WTC11 (cell line): Measurements from ENCODE around the gene RNF4. TPM values are rescaled to one million over a fixed set of nuclear protein-coding genes. Genes with fewer than 3 reads are reported as not detected.
A peak's percentile ranks its signal among the peaks of the same experiment; 100 is the strongest.

ENCODE experiments used
- ATAC-seq: fragments of 200-7000 bp; cut with Tn5 transposase; 2 replicates; pipeline ENCODE4 v1.10.0; 2021; ENCODE audit warnings: mild to moderate bottlenecking, moderate library complexity
- CTCF ChIA-PET: fragments of 300-600 bp; sonication (Branson Sonifier 250); formaldehyde crosslinking; loops from one replicate; lab custom pipeline; 2021; ENCODE audit warnings: antibody characterized with exemption; lab: Charles Lee
- POLR2A ChIA-PET: fragments of 350-600 bp; sonication (Branson Sonifier 250); formaldehyde crosslinking; loops from one replicate; lab custom pipeline; 2021; ENCODE audit warnings: antibody characterized with exemption; lab: Charles Lee
- DNase-seq: peaks from one replicate; pipeline ENCODE4 v3.0.0; 2021; ENCODE audit warnings: low spot score
- H3K27ac Mint-ChIP-seq: 2 replicates; pipeline ENCODE4 v1.8.0; 2021; ENCODE audit warnings: mixed read lengths
- H3K27me3 Mint-ChIP-seq: 2 replicates; pipeline ENCODE4 v1.8.0; 2021; ENCODE audit warnings: low read depth, mild to moderate bottlenecking, moderate library complexity, mixed read lengths
- H3K36me3 Mint-ChIP-seq: 2 replicates; pipeline ENCODE4 v1.8.0; 2021; ENCODE audit warnings: mixed read lengths
- H3K4me1 Mint-ChIP-seq: 2 replicates; pipeline ENCODE4 v1.8.0; 2022; ENCODE audit warnings: mixed read lengths
- H3K4me3 Mint-ChIP-seq: 2 replicates; pipeline ENCODE4 v1.8.0; 2021; ENCODE audit warnings: mild to moderate bottlenecking, moderate library complexity, mixed read lengths
- H3K9me3 Mint-ChIP-seq: 2 replicates; pipeline ENCODE4 v1.8.0; 2021; ENCODE audit warnings: mixed read lengths
- AFF4 ChIP-seq: sonication (generic); formaldehyde crosslinking; IDR thresholded peaks from 2 replicates; pipeline ENCODE4 v1.8.1; 2023; ENCODE audit warnings: mild to moderate bottlenecking, missing genetic modification reagents, borderline replicate concordance
- ATF2 ChIP-seq: sonication (generic); formaldehyde crosslinking; IDR thresholded peaks from 2 replicates; pipeline ENCODE4 v1.8.1; 2022; ENCODE audit warnings: low read depth, missing genetic modification reagents, borderline replicate concordance
- ATF3 ChIP-seq: sonication (generic); formaldehyde crosslinking; conservative IDR thresholded peaks from 2 replicates; pipeline ENCODE4 v1.8.1; 2022; ENCODE audit warnings: mild to moderate bottlenecking, missing genetic modification reagents
- E2F4 ChIP-seq: sonication (generic); formaldehyde crosslinking; IDR thresholded peaks from 2 replicates; pipeline ENCODE4 v1.8.1; 2022; ENCODE audit warnings: low read depth, mild to moderate bottlenecking, moderate library complexity, missing genetic modification reagents, borderline replicate concordance
- ERG ChIP-seq: fragments of 250-450 bp; sonication (Bioruptor Pico); IDR thresholded peaks from 2 replicates; pipeline ENCODE4 v1.8.0; 2021; ENCODE audit warnings: mild to moderate bottlenecking
- FOXJ3 ChIP-seq: sonication (generic); formaldehyde crosslinking; IDR thresholded peaks from 2 replicates; pipeline ENCODE4 v1.9.0; 2021; ENCODE audit warnings: missing genetic modification reagents, mild to moderate bottlenecking, borderline replicate concordance
- HMGA2 ChIP-seq: fragments of 250-450 bp; sonication (Bioruptor Pico); IDR thresholded peaks from 2 replicates; pipeline ENCODE4 v1.4.0; 2021; ENCODE audit warnings: mild to moderate bottlenecking, moderate library complexity
- KAT7 ChIP-seq: sonication (generic); formaldehyde crosslinking; IDR thresholded peaks from 2 replicates; pipeline ENCODE4 v1.8.1; 2023; ENCODE audit warnings: missing genetic modification reagents, mild to moderate bottlenecking, borderline replicate concordance
- MLX ChIP-seq: sonication (generic); formaldehyde crosslinking; IDR thresholded peaks from 2 replicates; pipeline ENCODE4 v1.8.1; 2023; ENCODE audit warnings: mild to moderate bottlenecking, missing genetic modification reagents, moderate library complexity
- MYBL2 ChIP-seq: sonication (generic); formaldehyde crosslinking; IDR thresholded peaks from 2 replicates; pipeline ENCODE4 v1.8.1; 2023; ENCODE audit warnings: mild to moderate bottlenecking, moderate library complexity, missing genetic modification reagents
- OVOL2 ChIP-seq: fragments of 250-450 bp; sonication (Bioruptor Pico); IDR thresholded peaks from 2 replicates; pipeline ENCODE4 v1.9.0; 2021; ENCODE audit warnings: mild to moderate bottlenecking, borderline replicate concordance
- PREB ChIP-seq: sonication (generic); formaldehyde crosslinking; IDR thresholded peaks from 2 replicates; pipeline ENCODE4 v1.8.1; 2022; ENCODE audit warnings: mild to moderate bottlenecking, missing genetic modification reagents, moderate library complexity, borderline replicate concordance
- SMAD3 ChIP-seq: sonication (generic); formaldehyde crosslinking; IDR thresholded peaks from 2 replicates; pipeline ENCODE4 v1.8.0; 2022; ENCODE audit warnings: missing genetic modification reagents, mild to moderate bottlenecking, borderline replicate concordance
- TEAD4 ChIP-seq: sonication (generic); formaldehyde crosslinking; IDR thresholded peaks from 2 replicates; pipeline ENCODE4 v1.8.0; 2022; ENCODE audit warnings: mild to moderate bottlenecking, missing genetic modification reagents
- ZNF121 ChIP-seq: sonication (generic); formaldehyde crosslinking; IDR thresholded peaks from 2 replicates; pipeline ENCODE4 v1.8.0; 2023; ENCODE audit warnings: missing genetic modification reagents
- ZNF396 ChIP-seq: fragments of 250-450 bp; sonication (Bioruptor Pico); IDR thresholded peaks from 2 replicates; pipeline ENCODE4 v1.8.0; 2021; ENCODE audit warnings: mild to moderate bottlenecking, moderate library complexity, borderline replicate concordance
- ZNF423 ChIP-seq: fragments of 250-450 bp; sonication (Bioruptor Pico); IDR thresholded peaks from 2 replicates; pipeline ENCODE4 v2.1.2; 2022; ENCODE audit warnings: mild to moderate bottlenecking, moderate library complexity
- ZSCAN18 ChIP-seq: fragments of 250-450 bp; sonication (Bioruptor Pico); IDR thresholded peaks from 2 replicates; pipeline ENCODE4 v2.1.2; 2022; ENCODE audit warnings: mild to moderate bottlenecking, moderate library complexity
- total RNA-seq: library from RNA; stranded (reverse); gene quantifications from 3 replicates; pipeline ENCODE4 v1.2.3, GENCODE V29; 2021

RNF4 gene
- total RNA-seq, 1 experiment from 2014 or later, result 87.3 TPM

- H3K27me3 Mint-ChIP-seq, result no peaks in the 10 kb centered on the region
- H3K4me3 Mint-ChIP-seq, result no peak overlapping the region
- CTCF ChIA-PET, result interaction anchor here (1.2 kb wide), 1 partner anchor 46 kb away, joined by 4 read pairs; no protein-coding TSS in a partner anchor
- ATAC-seq (no peak), DNase-seq (no peak)
- H3K27ac Mint-ChIP-seq, result peak overlapping the region; percentile 78; the same call in 1 of the 2 replicates
- no peak for TF ChIP-seq ZNF423 (CRISPR knock-in tag)
- TF ChIP-seq ZNF396 (CRISPR knock-in tag), result no peak
- no peak for TF ChIP-seq AFF4 (CRISPR knock-in tag)
- no peak for TF ChIP-seq ATF2 (CRISPR knock-in tag)
- no peak for TF ChIP-seq ZNF121 (CRISPR knock-in tag)
- TF ChIP-seq ZSCAN18 (CRISPR knock-in tag), result no peak
- no peak for TF ChIP-seq TEAD4 (CRISPR knock-in tag)
- no peak for TF ChIP-seq ATF3
- TF ChIP-seq OVOL2, result no peak
- no peak for TF ChIP-seq FOXJ3 (CRISPR knock-in tag)
- TF ChIP-seq E2F4 (CRISPR knock-in tag), result no peak
- no peak for TF ChIP-seq SMAD3 (CRISPR knock-in tag)
- no peak for TF ChIP-seq PREB (CRISPR knock-in tag)
- TF ChIP-seq HMGA2 (CRISPR knock-in tag), result no peak
- no peak for TF ChIP-seq KAT7
- TF ChIP-seq MYBL2, result no peak
- TF ChIP-seq ERG, result no peak
- TF ChIP-seq MLX (CRISPR knock-in tag), result no peak
- no peaks in the 10 kb centered on the region for H3K9me3 Mint-ChIP-seq
- peaks cover 48% of the 10 kb centered on the region for H3K4me1 Mint-ChIP-seq
- H3K36me3 Mint-ChIP-seq, result peaks cover 26% of the 10 kb centered on the region
- POLR2A ChIA-PET, result interaction anchor here (0.6 to 0.9 kb wide), 2 partner anchors 48 to 60 kb away, joined by 5 to 6 read pairs; no protein-coding TSS in a partner anchor
Observed at GRCh38 chr4:2487632-2488031, 18.7 kb downstream of the RNF4 start.
